ENCODE results near the gene HOOK1. TPM values are rescaled to one million over a fixed set of nuclear protein-coding genes. Genes with fewer than 3 reads are reported as not detected.

The HOOK1 gene
- total RNA-seq, 1 donor from 2014 or later: 1.0 TPM

Other genes with a start within 250 kb of the HOOK1 start
- 38.1 TPM for gene CYP2J2, start 111.8 kb downstream of the HOOK1 start, total RNA-seq

Data from skeletal muscle tissue (tissue), 1 donor.